ENCODE measurements around the gene SEMA6B. TPM values are rescaled to one million over a fixed set of nuclear protein-coding genes. Genes with fewer than 3 reads are reported as not detected.

SEMA6B gene
- total and polyA plus RNA-seq, 10 of the 15 experiments (the other 5 are each of a cell fraction or from before 2014, with no cell fraction given): 0.13 TPM; not detected in 9

DNA sequence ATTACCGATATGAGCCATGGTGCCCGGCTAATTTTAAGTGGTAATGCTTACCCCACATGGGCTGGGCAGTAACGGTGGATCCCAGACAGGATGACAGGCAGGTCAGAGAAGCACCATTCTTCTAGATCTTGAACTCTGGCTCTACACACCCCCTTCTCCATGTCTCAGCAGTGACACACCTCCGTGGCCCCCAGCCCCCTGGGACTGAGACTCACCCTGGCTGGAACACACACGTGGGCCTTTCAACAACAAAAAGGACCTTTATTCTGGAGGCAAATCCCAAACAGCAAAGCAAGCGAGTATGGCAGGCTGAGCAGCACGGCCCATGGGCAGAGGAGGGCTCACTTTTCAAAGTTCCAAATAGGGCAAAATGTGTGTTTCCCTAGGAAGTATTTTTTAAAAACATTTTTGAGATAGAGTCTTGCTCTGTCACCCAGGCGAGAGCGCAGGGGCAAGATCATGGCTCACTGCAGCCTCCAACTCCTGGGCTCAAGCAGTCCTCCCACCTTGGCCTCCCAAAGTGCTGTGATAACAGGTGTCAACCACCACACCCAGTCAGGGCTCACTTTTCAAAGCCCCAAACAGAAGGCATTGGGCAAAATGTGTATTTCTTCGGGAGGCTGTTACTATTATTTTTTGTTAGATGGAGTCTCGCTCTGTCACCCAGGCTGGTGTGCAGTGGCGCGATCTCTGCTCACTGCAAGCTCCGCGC, 37.0 kb downstream of the SEMA6B start:
- 49% methylated on average over 15 of the region's 15 CpGs for WGBS (ENCODE audit: insufficient coverage, insufficient replicate concordance, low lambda C conversion rate, missing lambda C conversion rate)
- SMC1A ChIA-PET (ENCODE audit: uncharacterized antibody, unreplicated experiment): no interaction called here
- FAIRE-seq (no peak), DNase-seq (ENCODE audit: low read depth, low spot score) (no peak), ATAC-seq (no peak)
- Histone ChIP-seq H3K9ac (ENCODE audit: control insufficient read depth, insufficient read depth, low read length) (no peak overlapping the region), H3K27me3 (replicated peaks in 1 of 2; ENCODE audit: control insufficient read depth in 2 of 2, insufficient read depth in 2 of 2, low read length in 1 of 2) (no peaks in the 10 kb centered on the region), H4K20me1 (ENCODE audit: control insufficient read depth, insufficient read depth) (no peaks in the 10 kb centered on the region), H3K9me3 (replicated peaks; ENCODE audit: control insufficient read depth, insufficient read depth, low read length) (no peaks in the 10 kb centered on the region), H3K4me3 (no peak overlapping the region), H3K79me2 (ENCODE audit: control insufficient read depth, insufficient read depth, low read length) (no peaks in the 10 kb centered on the region), H3K27ac (ENCODE audit: control insufficient read depth, insufficient read depth) (no peak overlapping the region), H2AFZ (ENCODE audit: control insufficient read depth, low read depth, low read length) (no peak overlapping the region), H3K4me1 (ENCODE audit: control insufficient read depth, insufficient read depth, low read length) (no peaks in the 10 kb centered on the region), H3K36me3 (ENCODE audit: control insufficient read depth in 2 of 2, insufficient read depth in 2 of 2, low read length in 1 of 2) (no peaks in the 10 kb centered on the region), H3K4me2 (ENCODE audit: control insufficient read depth, insufficient read depth) (no peak overlapping the region)
- no TSS peak for BruUV-seq (replicated peaks)
- CTCF ChIA-PET: interaction anchor here (0.6 to 4.5 kb wide), 10 partner anchors 13 to 262 kb away, joined by 3 to 44 read pairs (median 6); partner anchors contain the start of genes LRG1 and PLIN5
- intact Hi-C loops (cut with micrococcal nuclease; ENCODE audit: unreplicated experiment): no loop called here
- TF ChIP-seq GATAD2B (conservative IDR thresholded peaks at IDR 0.05; ENCODE audit: low read depth): no peak
- no peak for TF ChIP-seq IKZF2 (IDR thresholded peaks at IDR 0.05)
- TF ChIP-seq BCL11A (IDR thresholded peaks at IDR 0.05; ENCODE audit: low read depth, low read length): no peak
- TF ChIP-seq NR2F1 (conservative IDR thresholded peaks at IDR 0.05): no peak
- no peak for TF ChIP-seq KLF5 (IDR thresholded peaks at IDR 0.05; ENCODE audit: partially characterized antibody)
- TF ChIP-seq, protein P1, sequence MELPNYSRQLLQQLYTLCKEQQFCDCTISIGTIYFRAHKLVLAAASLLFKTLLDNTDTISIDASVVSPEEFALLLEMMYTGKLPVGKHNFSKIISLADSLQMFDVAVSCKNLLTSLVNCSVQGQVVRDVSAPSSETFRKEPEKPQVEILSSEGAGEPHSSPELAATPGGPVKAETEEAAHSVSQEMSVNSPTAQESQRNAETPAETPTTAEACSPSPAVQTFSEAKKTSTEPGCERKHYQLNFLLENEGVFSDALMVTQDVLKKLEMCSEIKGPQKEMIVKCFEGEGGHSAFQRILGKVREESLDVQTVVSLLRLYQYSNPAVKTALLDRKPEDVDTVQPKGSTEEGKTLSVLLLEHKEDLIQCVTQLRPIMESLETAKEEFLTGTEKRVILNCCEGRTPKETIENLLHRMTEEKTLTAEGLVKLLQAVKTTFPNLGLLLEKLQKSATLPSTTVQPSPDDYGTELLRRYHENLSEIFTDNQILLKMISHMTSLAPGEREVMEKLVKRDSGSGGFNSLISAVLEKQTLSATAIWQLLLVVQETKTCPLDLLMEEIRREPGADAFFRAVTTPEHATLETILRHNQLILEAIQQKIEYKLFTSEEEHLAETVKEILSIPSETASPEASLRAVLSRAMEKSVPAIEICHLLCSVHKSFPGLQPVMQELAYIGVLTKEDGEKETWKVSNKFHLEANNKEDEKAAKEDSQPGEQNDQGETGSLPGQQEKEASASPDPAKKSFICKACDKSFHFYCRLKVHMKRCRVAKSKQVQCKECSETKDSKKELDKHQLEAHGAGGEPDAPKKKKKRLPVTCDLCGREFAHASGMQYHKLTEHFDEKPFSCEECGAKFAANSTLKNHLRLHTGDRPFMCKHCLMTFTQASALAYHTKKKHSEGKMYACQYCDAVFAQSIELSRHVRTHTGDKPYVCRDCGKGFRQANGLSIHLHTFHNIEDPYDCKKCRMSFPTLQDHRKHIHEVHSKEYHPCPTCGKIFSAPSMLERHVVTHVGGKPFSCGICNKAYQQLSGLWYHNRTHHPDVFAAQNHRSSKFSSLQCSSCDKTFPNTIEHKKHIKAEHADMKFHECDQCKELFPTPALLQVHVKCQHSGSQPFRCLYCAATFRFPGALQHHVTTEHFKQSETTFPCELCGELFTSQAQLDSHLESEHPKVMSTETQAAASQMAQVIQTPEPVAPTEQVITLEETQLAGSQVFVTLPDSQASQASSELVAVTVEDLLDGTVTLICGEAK (IDR thresholded peaks at IDR 0.05; ENCODE audit: borderline replicate concordance): no peak
- no peak for TF ChIP-seq MYC (IDR thresholded peaks at IDR 0.05; ENCODE audit: insufficient read depth, insufficient read length, insufficient replicate concordance, low read length, severe bottlenecking)
- TF ChIP-seq, protein P2, sequence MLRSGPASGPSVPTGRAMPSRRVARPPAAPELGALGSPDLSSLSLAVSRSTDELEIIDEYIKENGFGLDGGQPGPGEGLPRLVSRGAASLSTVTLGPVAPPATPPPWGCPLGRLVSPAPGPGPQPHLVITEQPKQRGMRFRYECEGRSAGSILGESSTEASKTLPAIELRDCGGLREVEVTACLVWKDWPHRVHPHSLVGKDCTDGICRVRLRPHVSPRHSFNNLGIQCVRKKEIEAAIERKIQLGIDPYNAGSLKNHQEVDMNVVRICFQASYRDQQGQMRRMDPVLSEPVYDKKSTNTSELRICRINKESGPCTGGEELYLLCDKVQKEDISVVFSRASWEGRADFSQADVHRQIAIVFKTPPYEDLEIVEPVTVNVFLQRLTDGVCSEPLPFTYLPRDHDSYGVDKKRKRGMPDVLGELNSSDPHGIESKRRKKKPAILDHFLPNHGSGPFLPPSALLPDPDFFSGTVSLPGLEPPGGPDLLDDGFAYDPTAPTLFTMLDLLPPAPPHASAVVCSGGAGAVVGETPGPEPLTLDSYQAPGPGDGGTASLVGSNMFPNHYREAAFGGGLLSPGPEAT (IDR thresholded peaks at IDR 0.05; ENCODE audit: low read depth): no peak
- no peak for TF ChIP-seq YY1 (IDR thresholded peaks at IDR 0.05; ENCODE audit: low read depth, low read length)
- no peak for TF ChIP-seq TBL1XR1 (IDR thresholded peaks at IDR 0.05; ENCODE audit: low read depth, low read length)
- no peak for TF ChIP-seq POU2F2 (IDR thresholded peaks at IDR 0.05; ENCODE audit: borderline replicate concordance, low read depth, low read length)
- no peak for TF ChIP-seq YBX1 (IDR thresholded peaks at IDR 0.05)
- no peak for TF ChIP-seq ETV6 (conservative IDR thresholded peaks at IDR 0.05 in 1 of 2, IDR thresholded peaks at IDR 0.05 in 1 of 2; ENCODE audit: borderline replicate concordance in 1 of 2, low read depth in 1 of 2)
- no peak for TF ChIP-seq KAT2A (conservative IDR thresholded peaks at IDR 0.05; ENCODE audit: control insufficient read depth, low read depth, low read length)
- TF ChIP-seq ZNF384 (IDR thresholded peaks at IDR 0.05; ENCODE audit: borderline replicate concordance, low read depth, low read length): no peak
- in situ Hi-C loops (cut with MboI): no loop called here
- POLR2A ChIA-PET: no interaction called here
- RAD21 ChIA-PET (ENCODE audit: unreplicated experiment): interaction anchor here (1.3 kb wide), 1 partner anchor 255 kb away, joined by 3 read pairs; no protein-coding TSS in a partner anchor

All from GM12878 (cell line).